ENCODE measurements around the gene DNAH10.

- no peak for TF ChIP-seq RCOR1 (IDR thresholded peaks at IDR 0.05; ENCODE audit: insufficient replicate concordance, low read length)
- TF ChIP-seq SMC3 (IDR thresholded peaks at IDR 0.05; ENCODE audit: low read depth, low read length) = no peak
- TF ChIP-seq, protein P1, sequence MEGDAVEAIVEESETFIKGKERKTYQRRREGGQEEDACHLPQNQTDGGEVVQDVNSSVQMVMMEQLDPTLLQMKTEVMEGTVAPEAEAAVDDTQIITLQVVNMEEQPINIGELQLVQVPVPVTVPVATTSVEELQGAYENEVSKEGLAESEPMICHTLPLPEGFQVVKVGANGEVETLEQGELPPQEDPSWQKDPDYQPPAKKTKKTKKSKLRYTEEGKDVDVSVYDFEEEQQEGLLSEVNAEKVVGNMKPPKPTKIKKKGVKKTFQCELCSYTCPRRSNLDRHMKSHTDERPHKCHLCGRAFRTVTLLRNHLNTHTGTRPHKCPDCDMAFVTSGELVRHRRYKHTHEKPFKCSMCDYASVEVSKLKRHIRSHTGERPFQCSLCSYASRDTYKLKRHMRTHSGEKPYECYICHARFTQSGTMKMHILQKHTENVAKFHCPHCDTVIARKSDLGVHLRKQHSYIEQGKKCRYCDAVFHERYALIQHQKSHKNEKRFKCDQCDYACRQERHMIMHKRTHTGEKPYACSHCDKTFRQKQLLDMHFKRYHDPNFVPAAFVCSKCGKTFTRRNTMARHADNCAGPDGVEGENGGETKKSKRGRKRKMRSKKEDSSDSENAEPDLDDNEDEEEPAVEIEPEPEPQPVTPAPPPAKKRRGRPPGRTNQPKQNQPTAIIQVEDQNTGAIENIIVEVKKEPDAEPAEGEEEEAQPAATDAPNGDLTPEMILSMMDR (conservative IDR thresholded peaks at IDR 0.05; ENCODE audit: low read depth, low read length) = no peak
- TF ChIP-seq POLR2A (IDR thresholded peaks at IDR 0.05; ENCODE audit: low read depth, low read length) = no peak
- TF ChIP-seq RFX5 (IDR thresholded peaks at IDR 0.05; ENCODE audit: low read depth, low read length) = no peak
- TF ChIP-seq NFE2L2 (IDR thresholded peaks at IDR 0.05; ENCODE audit: low read depth, low read length) = no peak
- no peak for TF ChIP-seq MAFK (IDR thresholded peaks at IDR 0.05; ENCODE audit: low read depth, low read length)
- no peak for TF ChIP-seq BHLHE40 (IDR thresholded peaks at IDR 0.05; ENCODE audit: low read depth, low read length)
- TF ChIP-seq ELK1 (IDR thresholded peaks at IDR 0.05; ENCODE audit: borderline replicate concordance, low read depth, low read length) = no peak
- TF ChIP-seq CHD1 (IDR thresholded peaks at IDR 0.05; ENCODE audit: low read depth, low read length) = no peak
Measured at GRCh38 chr12:123895451-123895850, 133.3 kb downstream of the DNAH10 start.
